Stimulated activated CD4-positive, alpha-beta T cell treated with anti-CD3 and anti-CD28 coated beads, Interleukin-1b, Interleukin-23, amount 100 ng/mL, for 48 hours (primary cell): ENCODE results near the gene EHBP1.
"Not testable (repeated sequence)": the region's sequence is repeated elsewhere in the genome, so short reads cannot be mapped to it uniquely, and the experiment has no call there.

ENCODE experiments used
- DNase-seq: peaks from one replicate; pipeline ENCODE4 v3.0.0-alpha.2; 2020

EHBP1 gene

DNA sequence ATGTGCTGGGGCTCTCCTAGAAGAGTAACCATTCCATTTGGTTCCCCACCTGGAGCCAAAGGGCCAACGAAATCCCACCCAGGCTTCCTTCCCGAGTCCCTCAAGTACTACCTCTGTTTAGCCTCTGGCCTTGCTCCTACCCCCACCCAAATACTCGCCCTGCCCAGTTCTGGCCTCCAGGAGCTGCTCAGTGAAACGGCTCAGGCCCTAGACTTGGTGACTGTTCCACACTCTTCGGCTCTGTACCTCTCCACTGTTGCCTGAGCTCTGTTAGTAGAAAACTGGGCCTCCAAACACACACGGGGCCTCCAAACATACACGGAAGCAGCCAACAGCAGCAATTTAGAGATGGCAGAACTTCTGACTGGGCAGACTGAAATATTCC lies 349.3 kb downstream of the EHBP1 start:
- no peak for DNase-seq

DNA sequence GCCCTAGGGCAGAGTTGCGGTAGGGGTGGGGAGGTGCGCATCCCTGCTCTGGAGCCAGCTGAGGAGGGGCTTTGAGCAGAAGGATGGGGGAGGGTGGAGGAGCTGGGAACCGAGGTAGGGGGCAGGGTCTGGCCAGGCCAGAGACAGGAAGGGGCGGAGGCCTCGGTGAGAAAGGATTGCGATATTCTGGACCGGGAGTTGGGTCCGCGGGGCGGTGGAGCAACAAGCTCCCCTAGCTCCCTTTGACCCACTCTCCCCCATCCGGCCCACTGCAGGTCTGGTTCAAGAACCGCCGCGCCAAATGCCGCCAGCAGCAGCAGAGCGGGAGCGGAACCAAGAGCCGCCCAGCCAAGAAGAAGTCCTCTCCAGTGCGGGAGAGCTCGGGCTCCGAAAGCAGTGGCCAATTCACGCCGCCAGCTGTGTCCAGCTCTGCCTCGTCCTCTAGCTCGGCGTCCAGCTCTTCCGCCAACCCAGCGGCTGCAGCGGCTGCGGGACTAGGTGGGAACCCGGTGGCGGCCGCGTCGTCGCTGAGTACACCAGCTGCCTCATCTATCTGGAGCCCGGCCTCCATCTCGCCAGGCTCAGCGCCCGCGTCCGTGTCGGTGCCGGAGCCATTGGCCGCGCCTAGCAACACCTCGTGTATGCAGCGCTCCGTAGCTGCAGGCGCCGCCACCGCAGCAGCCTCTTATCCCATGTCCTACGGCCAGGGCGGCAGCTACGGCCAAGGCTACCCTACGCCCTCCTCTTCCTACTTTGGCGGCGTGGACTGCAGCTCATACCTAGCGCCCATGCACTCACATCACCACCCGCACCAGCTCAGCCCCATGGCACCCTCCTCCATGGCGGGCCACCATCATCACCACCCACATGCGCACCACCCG lies 350.0 kb downstream of the EHBP1 start:
- DNase-seq: no peak

DNA sequence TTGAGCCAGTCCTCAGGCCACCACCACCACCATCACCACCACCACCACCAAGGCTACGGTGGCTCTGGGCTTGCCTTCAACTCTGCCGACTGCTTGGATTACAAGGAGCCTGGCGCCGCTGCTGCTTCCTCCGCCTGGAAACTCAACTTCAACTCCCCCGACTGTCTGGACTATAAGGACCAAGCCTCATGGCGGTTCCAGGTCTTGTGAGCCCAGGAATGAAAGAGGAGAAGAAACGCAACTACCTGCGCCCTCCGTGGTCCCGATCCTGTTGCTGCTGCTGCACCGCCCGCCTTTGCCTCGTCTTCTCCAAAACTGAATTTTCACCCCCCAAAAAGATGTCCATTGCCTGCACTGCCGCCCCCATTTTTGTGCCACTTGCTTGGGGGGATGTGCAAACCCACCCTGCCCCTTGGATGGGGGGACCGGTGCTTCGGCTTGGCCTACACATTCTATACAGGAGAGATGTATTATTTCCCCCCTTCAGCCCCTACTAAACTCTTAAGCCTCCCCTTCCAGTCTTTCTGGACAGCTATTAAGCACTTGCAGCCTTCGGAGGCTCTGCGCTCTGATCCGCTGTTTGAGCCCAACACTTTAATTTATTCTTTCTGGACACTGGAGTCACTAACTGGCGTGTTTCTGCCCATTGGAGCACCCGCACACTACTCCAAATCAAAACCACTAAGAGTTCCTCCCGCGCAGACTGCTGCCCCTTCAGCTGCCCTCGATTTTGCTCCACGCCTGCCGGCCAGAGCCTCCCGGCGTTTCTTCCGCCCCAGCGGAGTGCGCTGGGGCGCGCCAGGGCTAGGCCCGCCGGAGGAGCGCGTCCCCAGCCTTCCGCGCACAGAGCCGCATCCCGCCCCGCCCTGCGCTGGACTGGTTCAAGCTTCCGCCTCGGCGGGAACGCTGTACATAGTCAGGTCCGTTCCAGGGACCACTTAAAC lies 350.9 kb downstream of the EHBP1 start:
- no peak for DNase-seq

DNA sequence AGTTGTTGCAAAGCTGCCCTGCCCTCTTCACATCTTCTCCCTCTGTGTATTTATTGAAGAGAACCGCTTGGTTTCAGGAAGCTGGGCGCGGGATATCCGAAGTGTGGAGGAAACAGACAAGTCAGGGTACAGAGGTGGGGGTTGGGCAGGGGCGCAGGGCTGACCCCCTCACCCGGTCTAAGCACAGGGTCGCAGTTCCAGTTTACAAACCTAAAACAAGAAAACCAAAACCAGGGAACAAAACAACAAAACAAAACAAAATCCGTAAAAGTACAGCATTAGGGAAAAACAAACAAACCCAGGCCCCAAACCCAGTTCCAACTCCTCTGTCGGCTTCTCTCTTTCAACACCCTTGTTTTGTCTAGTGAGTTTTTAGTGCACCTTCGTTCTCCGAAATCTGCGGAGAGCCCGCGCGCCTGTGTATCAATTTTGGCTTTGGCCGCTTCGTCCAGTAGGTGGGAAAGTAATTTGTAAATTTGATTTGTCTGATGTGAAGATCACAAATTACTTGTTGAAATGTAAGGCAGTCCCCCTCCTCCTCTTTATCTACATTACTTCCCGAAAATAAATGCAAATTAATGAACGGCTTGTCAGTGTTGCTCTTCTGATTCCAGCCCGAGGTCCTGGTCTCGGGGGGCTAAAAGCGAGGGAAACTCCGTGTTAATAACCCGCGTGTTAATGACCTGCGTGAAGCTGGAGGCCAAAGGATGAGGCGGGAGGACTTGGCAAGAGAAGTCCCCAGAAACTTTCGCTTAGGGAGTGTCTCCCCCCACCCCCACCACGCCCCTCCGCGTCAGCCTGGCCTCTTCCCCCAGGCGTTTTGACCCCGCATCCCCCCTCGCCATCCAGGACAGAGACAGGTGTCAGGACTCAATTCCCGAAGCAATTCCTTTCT lies 352.0 kb downstream of the EHBP1 start:
- DNase-seq: no peak

DNA sequence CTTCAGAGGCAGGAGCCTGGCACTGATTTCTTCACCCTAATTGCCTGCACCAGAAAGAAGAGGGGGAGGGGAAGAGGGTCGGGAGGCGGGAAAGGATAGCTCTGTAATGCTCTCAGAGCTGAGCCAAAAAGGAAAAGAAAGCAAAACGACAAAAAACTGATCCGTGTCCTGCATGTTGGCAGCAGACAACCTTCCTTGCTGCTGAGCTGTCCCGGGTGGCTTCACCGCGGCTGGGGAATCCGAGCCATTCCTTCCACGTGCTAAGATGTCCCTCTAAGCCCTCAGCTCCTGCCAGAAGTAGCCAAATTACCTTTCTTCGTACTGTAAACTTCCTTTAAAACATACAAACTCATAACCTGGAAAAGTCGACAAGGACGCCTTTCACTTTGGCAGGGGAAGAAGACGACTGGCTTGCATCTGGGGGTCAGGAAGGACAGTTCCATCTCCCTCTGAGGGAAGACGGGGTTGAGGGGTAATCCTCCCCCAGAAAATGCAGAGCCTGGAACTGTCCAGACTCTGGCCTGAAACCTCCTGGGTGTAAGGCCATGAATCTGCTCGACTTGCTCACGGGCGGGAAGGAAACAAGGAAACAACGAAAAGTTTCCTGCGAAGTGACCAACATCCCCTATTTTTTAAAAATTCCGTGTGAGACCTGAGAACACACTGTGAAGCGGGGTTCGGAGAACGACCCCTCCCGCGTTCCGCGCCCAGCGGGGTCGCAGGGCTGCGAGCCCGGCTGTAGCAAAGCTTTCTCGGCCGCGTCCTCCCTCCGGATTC lies 352.8 kb downstream of the EHBP1 start:
- no peak for DNase-seq

DNA sequence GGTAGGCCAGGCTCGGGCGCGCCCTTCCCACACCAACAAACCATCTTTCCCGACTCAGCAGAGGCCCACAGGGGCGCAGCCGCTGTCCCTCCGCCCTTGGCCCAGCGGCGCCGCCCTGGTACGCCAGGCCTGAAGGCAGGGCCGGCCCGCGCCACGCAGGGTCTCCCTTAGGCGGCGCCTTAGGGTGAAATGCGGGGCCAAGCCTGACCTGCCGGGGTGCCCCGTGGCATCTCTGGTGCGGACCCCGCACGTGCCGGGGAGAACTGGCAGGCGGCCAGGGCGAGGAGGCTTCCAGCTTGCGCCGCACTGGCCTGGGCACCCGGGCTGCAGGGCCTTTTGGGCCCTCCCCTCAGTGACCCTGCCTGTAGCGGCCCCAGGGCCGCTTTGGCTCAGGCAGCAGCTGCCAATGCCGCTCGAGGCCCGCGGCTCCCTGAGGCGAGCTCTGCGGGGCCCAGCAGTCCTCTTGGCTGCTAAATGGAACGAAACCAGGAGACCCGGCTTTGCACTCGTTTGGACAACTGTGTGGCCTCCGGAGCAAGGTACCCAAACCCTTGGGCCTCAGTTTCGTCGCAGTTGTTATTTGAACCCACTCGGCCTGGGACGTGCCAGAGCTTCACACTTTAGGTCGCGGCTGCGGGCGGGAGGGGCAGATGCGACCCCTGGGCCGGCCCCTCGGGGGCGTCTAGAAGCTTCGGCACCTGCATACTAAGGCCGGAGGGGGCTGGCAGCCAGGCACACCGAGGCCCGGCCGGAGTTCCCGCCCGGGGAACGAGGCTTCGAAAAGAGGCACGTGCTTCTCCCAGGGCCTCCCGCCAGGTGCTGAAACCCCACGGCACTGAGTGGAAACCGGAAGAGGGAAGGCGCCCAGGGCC lies 353.6 kb downstream of the EHBP1 start:
- DNase-seq: no peak

DNA sequence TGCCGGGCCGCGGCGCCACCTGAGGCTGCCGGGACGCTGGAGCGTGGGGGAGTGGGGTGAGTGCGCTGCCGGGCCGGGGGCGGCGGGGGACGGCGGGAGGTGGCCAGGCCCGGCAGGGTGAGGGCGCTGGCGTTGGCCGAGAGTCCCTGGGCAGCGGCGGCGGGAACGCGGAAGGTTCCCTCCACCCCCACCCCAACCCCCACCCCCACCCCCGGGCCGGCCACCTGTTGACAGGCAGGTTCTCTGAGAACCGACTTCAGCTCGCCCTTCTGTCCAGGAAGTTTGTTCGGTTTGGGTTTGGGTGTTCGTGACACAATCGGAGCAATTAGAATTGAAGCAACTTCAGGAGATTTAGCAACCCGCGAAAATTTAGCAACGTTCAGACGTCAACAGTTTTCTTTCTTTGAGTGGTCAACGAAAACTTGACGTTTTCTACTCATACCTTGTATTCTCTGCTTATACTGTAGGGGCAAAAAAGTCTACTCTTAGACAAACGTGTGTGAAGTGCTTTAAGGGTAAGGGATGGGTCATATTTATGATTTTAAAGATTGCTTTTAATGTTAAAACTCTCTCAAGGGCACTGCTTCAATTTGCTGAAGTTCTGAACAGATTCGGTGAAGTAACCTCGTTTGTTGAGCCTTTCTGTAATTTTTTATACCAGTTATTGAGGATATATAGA lies 354.4 kb downstream of the EHBP1 start:
- no peak for DNase-seq

DNA sequence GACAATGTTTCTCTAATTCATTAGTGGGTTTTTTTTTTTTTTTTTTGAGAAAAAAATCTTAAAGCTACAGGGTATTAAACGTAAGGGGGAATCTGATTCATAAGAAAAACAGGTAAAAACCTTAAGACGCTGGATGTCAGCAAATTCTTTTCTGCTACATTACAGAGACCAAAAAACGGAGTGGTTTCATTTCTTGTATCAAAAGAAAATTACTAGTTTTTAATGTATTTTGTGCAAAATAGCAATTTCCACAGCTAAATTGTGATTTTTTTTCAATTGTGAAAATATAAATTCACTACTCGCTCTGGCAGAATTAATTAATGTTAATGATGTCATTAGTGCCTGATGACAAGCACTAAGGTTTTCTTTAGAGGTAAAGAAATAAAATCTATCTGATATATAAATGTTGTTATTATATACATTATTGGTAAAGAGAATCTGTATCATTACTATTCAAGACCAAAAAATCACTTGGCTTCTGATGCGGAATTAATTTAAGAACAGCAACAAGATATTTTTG lies 355.0 kb downstream of the EHBP1 start:
- no peak for DNase-seq

DNA sequence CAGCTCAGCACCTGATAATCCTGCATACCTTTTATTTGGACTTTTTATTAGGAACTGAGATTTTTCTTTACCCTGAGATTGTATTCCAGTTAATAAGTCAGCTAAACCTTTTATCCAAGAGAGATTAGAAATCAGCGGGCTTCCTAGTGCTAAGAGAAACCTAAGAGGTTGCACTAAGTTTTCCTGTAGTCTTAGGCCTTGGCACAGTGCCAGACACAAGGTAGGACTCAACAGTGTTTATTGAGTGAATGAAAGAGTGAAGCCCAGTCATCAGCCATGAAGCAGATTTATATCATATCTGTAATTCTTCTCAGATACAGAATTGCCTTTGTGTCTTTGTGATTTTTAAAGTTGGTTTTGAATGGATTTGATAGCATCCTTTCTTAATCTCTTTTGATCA lies 358.7 kb downstream of the EHBP1 start:
- DNase-seq: no peak

DNA sequence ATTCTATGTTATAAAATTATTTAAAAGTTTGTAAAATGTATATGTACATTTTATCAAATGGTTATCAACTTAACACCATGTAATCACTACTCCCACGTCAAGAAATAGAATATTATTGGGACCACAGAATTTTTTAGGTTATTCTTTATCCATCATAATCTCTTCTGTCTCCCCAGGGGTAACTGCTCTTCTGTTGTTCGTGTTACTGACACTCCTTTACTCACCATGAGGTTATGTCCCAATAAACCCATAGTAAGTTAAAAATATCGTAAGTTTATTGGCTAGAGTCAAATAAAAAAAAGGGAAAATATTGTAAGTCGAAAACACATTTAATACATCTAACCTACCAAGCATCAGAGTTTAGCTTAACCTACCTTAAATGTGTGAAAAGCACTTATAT lies 359.1 kb downstream of the EHBP1 start:
- DNase-seq: no peak

DNA sequence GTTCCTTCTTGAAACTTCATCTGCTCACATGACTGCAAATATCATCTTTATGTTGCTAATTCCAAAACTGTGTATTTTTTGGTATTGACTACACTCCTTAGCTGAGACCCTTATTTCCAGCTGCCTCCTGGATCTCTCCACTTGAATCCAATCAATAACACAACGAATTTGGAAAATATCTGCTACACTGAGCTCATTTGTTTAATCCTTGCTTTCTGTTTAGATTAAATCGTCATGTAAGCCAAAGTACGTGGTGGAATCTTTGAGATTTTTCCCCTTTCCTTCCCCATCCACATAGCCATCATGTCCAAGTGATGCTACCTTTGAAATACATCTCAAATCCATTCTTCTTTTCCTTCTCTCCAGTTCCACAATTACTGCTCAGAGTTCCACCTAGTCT lies 360.8 kb downstream of the EHBP1 start:
- DNase-seq: no peak

DNA sequence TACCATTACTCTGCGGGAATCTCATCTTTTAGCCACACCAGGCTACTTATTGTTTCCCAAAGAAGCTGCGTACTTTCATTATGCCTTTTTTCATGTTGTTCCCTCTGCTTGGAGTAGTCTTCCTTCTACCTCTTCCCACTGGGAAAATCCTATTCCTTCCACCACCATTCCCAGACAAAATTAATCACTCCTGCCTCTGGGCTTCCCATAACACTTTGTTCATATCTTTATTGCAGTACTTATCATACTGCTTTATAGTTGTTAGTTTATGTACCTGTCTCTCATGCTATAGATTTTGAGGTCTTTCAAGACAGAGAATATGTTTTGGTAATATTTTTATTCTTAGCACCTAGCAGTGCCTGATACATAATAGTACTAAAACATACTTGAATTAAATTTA lies 361.3 kb downstream of the EHBP1 start:
- DNase-seq: no peak

DNA sequence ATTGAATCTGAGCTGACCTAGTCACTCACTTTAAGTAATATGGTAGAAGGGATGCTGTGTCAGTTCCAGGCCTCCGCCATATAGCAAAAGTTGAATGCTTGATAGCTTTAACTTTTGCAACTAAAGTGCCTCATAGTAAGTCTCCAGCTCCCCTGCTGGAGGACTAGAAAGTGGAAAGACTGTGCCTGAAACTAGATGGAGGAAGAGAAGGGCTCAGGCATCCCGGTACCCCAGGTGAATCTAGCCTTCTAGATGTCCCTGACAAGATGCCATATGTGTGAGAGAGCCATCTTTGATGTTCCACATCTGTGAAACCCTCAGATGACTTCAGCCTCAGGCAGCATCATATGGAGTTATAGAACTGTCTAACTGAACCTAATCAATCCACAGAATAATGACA lies 366.2 kb downstream of the EHBP1 start:
- no peak for DNase-seq

DNA sequence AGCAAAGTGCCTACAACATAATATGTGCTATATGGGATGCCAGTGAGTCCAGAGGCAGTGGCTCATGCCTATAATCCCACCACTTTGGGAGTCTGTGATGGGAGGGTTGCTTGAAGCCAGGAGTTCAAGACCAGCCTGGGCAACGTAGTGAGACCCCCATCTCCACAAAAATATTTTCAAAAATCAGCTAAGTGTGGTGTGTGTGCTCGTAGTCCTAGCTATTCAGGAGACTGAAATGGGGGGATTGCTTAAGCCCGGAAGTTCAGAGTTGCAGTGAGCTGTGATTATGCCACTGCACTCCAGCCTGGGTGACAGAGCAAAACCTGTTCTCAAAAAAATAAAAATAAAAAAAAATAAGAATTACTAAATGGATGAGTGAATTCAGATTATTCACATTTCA lies 368.5 kb downstream of the EHBP1 start:
- DNase-seq: no peak

DNA sequence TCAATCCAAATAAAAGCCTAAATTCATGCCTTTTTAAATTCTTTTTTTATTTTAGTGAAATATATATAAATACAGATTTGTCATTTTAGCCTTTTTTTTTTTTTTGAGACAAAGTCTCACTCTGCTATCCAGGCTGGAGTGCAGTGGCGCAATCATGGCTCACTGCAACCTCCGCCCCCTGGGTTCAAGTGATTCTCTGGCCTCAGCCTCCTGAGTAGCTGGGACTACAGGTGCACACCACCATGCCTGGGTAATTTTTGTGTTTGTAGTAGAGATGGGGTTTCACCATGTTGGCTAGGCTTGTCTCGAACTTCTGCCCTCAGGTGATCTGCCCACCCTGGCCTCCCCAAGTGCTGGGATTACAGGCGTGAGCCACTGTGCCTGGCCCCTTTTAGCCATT lies 368.9 kb downstream of the EHBP1 start:
- DNase-seq: not testable (repeated sequence)

DNA sequence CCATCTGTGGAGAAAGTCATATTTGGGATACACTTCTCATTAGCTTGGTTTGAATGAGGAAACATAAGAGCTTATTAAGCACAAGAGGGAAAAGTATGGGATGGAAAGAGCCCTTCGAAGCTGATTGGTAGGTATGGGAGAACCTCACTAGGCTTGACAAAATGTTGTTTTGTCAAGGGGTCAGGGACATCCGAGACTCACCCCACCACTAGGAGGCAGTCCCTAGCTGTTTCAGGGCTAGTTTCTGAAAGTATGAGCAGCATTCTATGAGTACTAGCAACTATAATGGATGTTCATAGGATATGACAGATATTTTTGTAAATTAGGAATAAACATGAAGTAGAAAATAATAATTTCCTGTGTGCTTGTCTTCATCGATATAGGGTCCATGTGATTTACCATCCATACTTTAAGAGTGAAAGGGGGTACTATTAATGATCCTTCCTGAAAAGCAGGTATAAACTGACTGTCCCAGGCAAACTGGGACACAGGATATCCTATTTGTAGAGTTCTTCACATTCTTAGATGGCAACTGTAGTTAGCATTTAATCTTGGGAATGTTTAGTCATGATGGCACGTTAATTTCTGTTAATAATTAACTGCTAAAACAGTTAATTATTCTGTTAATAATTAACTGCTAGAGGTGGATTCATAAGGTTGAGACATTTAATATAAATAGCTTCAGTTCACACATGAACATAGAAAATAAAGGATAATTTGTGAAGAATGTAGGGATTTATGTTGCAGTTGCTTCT lies 373.5 kb downstream of the EHBP1 start:
- no peak for DNase-seq

DNA sequence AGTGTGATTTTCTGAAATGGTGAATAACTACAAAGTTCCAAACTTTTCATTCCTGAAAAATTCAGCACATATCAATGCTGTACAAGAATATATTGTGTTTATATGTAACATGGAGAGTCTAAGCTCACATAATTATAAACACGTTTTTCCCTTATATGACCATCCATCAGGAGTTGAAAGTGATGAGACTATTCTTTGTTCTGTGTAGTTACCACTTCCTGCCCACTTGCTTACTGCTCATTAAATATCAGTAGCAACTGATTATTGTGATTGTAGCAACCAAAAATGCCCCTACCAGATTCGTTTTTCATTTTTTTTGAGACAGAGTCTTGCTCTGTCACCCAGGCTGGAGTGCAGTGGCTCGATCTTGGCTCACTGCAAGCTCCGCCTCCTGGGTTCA lies 375.9 kb downstream of the EHBP1 start:
- no peak for DNase-seq

DNA sequence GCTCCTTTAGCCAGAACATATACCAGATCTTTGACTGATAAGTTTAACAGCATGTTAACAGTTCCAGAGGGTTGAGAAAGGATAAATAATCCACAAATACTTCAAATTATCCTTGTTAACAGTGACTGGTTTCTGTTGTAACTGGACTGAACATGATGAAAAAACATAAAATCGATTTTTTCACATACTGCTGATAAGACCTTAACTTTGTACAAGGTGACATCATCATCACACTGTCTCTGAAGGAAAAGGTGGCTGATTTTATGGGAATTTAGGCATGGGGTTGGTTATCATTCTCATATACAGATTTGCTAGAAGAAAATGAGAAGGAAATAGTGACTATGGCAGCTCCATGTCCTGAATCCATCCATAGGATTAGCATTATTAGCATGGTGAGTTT lies 381.2 kb downstream of the EHBP1 start:
- DNase-seq: no peak

DNA sequence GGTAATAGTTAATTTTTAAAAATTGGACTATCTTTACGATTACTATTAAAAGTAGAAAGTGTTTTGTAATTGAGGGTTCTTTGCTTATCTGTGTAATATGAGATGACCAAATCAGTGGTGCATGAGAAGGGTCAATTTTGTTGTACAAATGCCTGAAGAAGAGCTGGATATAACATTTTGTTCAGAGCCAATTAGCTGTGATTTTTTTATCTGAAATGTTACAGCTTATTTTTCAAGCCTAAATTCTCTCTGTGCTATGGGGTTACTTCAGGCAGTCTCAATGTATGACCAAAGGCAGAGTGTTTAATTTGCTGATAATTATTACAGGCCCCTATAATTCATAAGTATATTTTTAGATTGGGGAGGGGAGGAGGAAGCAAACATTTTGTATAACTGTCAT lies 386.9 kb downstream of the EHBP1 start:
- DNase-seq: no peak

DNA sequence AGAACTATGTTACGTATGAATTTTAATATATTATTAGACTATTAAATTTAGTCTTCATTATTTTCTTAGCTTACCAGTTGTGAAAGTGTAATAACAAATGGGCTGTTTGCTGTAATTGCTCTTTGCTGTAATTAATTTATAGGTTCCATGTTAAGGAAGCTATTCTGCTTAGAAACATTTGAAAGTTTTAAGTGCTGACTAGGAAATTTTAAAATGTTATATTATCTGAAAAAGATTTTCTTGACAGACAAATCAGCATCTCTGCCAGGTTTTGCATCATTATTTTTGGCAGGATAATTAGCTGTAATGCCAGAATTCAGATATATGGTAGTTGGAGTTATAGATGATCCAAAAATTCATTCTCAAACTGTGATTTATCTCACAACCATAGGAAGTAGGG lies 387.3 kb downstream of the EHBP1 start:
- DNase-seq: no peak
